Body of pancreas (tissue), 4 donors: ENCODE data around the gene ETDB.
"Not testable (repeated sequence)": the region's sequence is repeated elsewhere in the genome, so short reads cannot be mapped to it uniquely, and the experiment has no call there.

Experiments
- CTCF ChIP-seq, 7 experiments: fragments of 450-650 bp in 4 of 7; fragments of 200-600 bp in 3 of 7; sonication (generic) in 3 of 7; IDR thresholded peaks; one replicate each; pipeline ENCODE4 v1.5.1; 2016 to 2019; ENCODE audit warnings: antibody characterized with exemption in 7 of 7
- POLR2A ChIP-seq, 3 donors: fragments of 450-650 bp; IDR thresholded peaks; one replicate each; pipeline ENCODE4 v1.6.1; 2016; ENCODE audit warnings: antibody characterized with exemption in 3 of 3, mild to moderate bottlenecking in 2 of 3

GRCh38 chrX:135126145-135126544, 5.8 kb upstream of the ETDB start:
- not testable (repeated sequence) for TF ChIP-seq CTCF, POLR2A (IDR thresholded peaks at IDR 0.05)
